ENCODE measurements around the gene LAMA3. TPM values are rescaled to one million over a fixed set of nuclear protein-coding genes. Genes with fewer than 3 reads are reported as not detected.

Gene LAMA3
- total RNA-seq, 2 donors from 2014 or later, result 0.11 to 0.24 TPM

DNA sequence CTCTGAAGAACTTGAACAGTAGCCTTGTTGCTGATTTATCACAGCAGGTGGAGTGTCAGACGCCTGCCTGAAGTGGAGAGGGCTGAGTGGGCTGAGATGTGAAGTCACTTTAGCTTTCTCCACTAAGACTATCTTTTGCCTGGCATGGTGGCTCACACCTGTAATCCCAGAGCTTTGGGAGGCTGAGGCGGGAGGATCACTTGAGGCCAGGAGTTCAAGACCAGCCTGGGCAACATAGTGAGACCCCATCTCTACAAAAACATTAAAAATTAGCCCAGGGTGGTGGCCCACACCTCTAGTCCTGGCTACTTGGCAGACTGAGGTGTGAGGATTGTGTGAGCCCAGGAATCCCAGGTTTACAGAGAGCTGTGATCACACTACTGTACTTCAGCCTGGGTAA lies 264.7 kb downstream of the LAMA3 start:
- H3K27ac Mint-ChIP-seq, result no peak overlapping the region
- no peaks in the 10 kb centered on the region for H3K36me3 Mint-ChIP-seq (ENCODE audit: low read depth)
- H3K9me3 Mint-ChIP-seq, result no peaks in the 10 kb centered on the region
- H3K4me1 Mint-ChIP-seq, result no peaks in the 10 kb centered on the region
- no peak overlapping the region for H3K4me3 Mint-ChIP-seq
- ATAC-seq (replicated peaks), result no peak
- H3K27me3 Mint-ChIP-seq, result no peaks in the 10 kb centered on the region

DNA sequence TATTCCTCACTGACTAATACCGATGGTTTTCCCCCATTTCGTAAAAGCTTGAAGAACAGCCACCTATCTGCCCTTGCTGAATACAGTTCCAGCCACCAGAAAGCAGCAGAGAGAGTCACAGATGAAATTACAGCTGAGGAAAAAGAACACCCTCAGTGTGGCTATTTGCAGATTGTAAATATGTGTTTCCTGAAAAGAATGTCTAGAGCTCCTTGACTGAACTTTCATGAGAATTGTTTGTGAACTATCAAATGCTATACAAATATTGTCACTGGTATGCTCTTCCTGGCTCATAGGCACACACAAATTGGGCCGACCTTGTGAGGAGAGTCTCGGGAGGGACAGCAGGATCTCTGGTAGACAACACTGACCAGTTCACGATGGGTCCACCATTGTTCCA lies 267.2 kb downstream of the LAMA3 start:
- Mint-ChIP-seq H3K4me1 (no peaks in the 10 kb centered on the region), H3K9me3 (no peaks in the 10 kb centered on the region), H3K27ac (no peak overlapping the region), H3K36me3 (ENCODE audit: low read depth) (no peaks in the 10 kb centered on the region), H3K27me3 (no peaks in the 10 kb centered on the region), H3K4me3 (no peak overlapping the region)
- no peak for ATAC-seq (replicated peaks)

DNA sequence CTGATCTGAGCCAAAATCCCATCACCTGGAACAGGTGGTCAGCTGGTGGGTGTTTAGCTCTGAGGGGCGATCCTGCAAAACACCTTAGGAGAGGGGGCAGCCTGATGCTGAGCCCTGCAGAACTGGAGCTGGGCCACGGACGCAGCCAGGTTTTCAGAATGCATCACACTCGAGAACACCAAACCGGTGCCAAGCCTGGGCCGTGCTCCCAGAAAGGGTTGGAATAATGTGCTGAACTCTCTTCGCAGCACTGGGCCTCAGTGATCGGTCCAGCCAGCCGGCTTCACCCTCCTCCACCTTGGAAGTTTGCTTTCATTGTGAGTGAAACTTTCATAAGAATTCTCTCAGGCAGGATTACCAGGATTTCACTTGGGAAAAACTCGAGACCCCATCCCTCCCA lies 268.8 kb downstream of the LAMA3 start:
- Mint-ChIP-seq H3K4me1 (no peaks in the 10 kb centered on the region), H3K27me3 (no peaks in the 10 kb centered on the region), H3K4me3 (no peak overlapping the region), H3K36me3 (ENCODE audit: low read depth) (no peaks in the 10 kb centered on the region), H3K27ac (no peak overlapping the region), H3K9me3 (no peaks in the 10 kb centered on the region)
- ATAC-seq (replicated peaks), result no peak

DNA sequence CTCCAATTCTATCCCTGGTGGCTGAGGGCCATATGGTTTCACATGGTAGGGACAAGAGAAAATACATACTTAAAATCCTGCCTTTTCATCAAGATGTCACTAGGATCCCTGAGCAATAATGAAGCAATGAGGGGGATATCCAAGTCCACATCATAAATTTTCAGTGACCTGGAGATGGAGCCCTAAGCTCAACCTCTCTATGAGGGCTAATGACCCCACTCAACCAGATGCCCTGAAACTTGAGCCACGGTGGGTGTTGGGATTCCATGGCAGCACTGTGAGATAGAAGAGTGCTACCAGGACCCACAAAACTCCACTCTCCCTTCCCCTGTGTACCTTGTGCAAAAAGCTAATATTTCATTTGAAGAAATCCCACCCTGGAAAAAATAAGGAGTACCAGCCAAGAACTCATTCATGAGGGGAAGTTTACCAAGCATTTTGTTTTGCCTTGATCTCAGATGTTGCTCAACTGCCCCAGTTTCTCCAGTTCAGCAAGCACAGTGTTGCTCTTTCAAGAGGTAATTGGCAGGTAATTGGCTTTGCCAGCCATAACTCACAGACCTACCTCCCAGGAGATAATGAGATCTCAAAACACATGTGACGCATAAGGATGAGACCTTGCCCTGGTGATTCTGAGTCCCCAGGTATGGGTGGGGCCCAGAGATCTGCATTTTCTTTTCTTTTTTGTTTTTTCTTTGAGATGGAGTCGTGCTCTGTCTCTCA lies 274.4 kb downstream of the LAMA3 start:
- H3K36me3 Mint-ChIP-seq (ENCODE audit: low read depth), result no peaks in the 10 kb centered on the region
- peaks cover 26% of the 10 kb centered on the region for H3K4me1 Mint-ChIP-seq
- peak overlapping the region; percentile 43 for H3K4me3 Mint-ChIP-seq
- ATAC-seq (replicated peaks), result no peak
- H3K27me3 Mint-ChIP-seq, result no peaks in the 10 kb centered on the region
- H3K9me3 Mint-ChIP-seq, result no peaks in the 10 kb centered on the region
- peak overlapping the region; percentile 69 for H3K27ac Mint-ChIP-seq

- no peaks in the 10 kb centered on the region for H3K36me3 Mint-ChIP-seq (ENCODE audit: low read depth)
- H3K27ac Mint-ChIP-seq, result peak overlapping the region; percentile 69
- peak overlapping the region; percentile 43 for H3K4me3 Mint-ChIP-seq
- peak; percentile 57 for ATAC-seq (replicated peaks)
- H3K4me1 Mint-ChIP-seq, result peaks cover 34% of the 10 kb centered on the region
- no peaks in the 10 kb centered on the region for H3K9me3 Mint-ChIP-seq
- no peaks in the 10 kb centered on the region for H3K27me3 Mint-ChIP-seq
These were observed 275.3 kb downstream of the LAMA3 start for GRCh38 chr18:23964282-23965238.

GRCh38 chr18:23966909-23967308 lies 277.7 kb downstream of the LAMA3 start:
- Mint-ChIP-seq H3K4me1 (peaks cover 53% of the 10 kb centered on the region), H3K4me3 (peak overlapping the region; percentile 52), H3K27me3 (no peaks in the 10 kb centered on the region), H3K36me3 (ENCODE audit: low read depth) (no peaks in the 10 kb centered on the region), H3K27ac (no peak overlapping the region), H3K9me3 (no peaks in the 10 kb centered on the region)
- ATAC-seq (replicated peaks), result no peak

DNA sequence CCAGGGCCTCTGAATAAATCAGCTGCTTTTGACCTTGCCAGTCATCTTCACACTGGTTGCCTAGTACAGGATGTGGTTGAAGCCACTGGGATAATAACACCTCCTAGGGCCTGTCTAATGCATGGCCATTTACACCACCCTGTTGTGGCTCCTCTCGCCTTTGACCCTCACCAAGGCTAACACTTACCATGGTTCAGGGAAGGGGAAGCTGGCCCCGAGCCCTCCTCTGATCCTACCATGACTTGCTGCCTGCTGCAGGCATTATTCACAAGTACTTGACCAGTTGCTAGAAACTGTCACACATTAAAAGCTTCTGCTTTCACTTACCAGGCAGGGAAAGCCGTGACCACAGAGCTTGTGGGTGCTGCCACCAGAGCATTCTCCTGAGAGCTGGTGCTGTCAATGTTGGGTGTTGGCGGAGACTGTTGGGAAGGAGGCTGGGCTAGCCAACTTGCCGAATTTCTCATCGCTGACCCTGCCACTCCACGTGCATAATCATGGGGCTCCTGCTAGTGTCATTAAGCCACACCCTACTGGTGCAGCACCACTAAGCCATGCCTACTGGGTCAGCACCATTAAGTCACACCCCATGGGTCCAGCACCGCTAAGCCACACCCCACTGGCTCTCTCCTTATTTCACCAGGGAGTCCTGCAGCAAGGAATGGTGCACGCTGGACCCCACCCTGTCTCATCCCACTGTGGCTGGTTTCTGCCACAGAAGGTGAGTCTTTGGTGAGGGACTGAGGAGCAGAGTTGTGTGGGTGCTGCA lies 278.3 kb downstream of the LAMA3 start:
- H3K27me3 Mint-ChIP-seq, result no peaks in the 10 kb centered on the region
- H3K36me3 Mint-ChIP-seq (ENCODE audit: low read depth), result no peaks in the 10 kb centered on the region
- H3K27ac Mint-ChIP-seq, result no peak overlapping the region
- peak overlapping the region; percentile 52 for H3K4me3 Mint-ChIP-seq
- peaks cover 58% of the 10 kb centered on the region for H3K4me1 Mint-ChIP-seq
- H3K9me3 Mint-ChIP-seq, result no peaks in the 10 kb centered on the region
- ATAC-seq (replicated peaks), result peak; percentile 70

GRCh38 chr18:23968638-23969604 lies 279.7 kb downstream of the LAMA3 start:
- Mint-ChIP-seq H3K27ac (no peak overlapping the region), H3K4me1 (peaks cover 67% of the 10 kb centered on the region), H3K9me3 (no peaks in the 10 kb centered on the region), H3K36me3 (ENCODE audit: low read depth) (no peaks in the 10 kb centered on the region), H3K27me3 (no peaks in the 10 kb centered on the region), H3K4me3 (peak overlapping the region; percentile 52)
- ATAC-seq (replicated peaks), result no peak

DNA sequence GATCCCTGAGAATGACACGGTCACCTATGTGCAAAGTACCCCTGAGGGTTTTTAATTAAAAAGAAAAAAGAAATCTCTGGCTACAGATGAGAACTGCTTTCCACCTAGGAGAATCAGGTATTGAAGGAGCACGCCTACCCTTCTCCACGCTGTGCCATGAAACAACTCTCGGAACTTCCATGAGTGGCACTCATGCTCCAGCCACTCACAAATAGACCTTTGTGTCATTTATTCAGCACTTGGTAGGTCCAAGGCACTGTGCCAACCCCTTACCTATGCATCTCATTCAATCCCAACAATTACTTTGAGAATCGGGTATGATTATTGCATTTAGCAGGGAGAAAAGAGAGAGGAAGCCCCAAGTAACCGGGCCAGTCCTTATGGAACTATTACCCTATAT lies 280.4 kb downstream of the LAMA3 start:
- H3K27ac Mint-ChIP-seq, result peak overlapping the region; percentile 87
- no peak for ATAC-seq (replicated peaks)
- H3K27me3 Mint-ChIP-seq, result no peaks in the 10 kb centered on the region
- peak overlapping the region; percentile 63 for H3K4me3 Mint-ChIP-seq
- H3K36me3 Mint-ChIP-seq (ENCODE audit: low read depth), result no peaks in the 10 kb centered on the region
- H3K9me3 Mint-ChIP-seq, result no peaks in the 10 kb centered on the region
- H3K4me1 Mint-ChIP-seq, result peaks cover 67% of the 10 kb centered on the region

DNA sequence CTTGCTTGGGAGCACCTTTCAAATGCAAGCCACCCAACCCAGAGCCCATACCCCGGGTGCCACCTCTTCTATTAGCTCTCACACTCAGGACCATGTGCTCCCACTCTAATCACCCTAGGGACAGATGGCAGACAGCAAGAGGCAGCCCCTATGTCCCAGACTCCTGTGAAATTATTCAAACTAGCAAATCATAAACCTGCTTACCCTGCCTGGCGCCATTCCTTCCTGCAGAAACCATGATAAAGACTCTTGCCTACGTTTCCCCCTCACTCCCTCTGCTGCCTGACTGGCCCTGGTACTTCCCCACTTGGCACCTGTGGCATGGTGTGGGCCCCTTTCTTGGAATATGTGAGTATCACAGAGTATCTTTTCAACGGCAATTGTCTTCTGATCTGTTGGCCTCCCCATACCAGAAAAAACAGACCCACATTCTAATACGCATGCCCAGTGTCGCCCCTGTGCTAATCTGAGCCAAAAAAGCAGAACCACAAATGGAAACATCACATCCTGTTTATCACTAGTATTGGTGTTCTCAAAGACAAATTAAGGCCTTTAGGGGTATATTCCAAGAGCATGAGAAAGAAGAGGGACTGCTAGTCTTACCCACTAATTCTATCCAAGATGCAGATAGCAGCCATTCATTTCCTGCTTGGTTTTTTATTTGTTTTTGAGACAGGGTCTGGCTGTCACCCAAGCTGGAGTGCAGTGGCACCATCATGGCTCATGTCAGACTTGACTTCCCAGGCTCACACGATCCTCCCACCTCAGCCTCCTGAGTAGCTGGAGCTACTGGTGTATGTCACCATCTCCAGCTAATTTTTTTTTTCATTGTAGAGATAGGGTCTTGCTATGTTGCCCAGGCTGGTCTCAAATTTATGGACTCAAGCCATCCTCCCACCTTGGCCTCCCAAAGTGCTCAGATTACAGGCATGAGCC lies 281.2 kb downstream of the LAMA3 start:
- Mint-ChIP-seq H3K36me3 (ENCODE audit: low read depth) (no peaks in the 10 kb centered on the region), H3K27me3 (no peaks in the 10 kb centered on the region), H3K4me3 (peak overlapping the region; percentile 63), H3K4me1 (peaks cover 63% of the 10 kb centered on the region), H3K27ac (peak overlapping the region; percentile 87), H3K9me3 (no peaks in the 10 kb centered on the region)
- ATAC-seq (replicated peaks), result peak; percentile 58

- Mint-ChIP-seq H3K36me3 (ENCODE audit: low read depth) (no peaks in the 10 kb centered on the region), H3K27me3 (no peaks in the 10 kb centered on the region), H3K27ac (peak overlapping the region; percentile 87), H3K4me1 (peaks cover 58% of the 10 kb centered on the region), H3K4me3 (peak overlapping the region; percentile 63), H3K9me3 (no peaks in the 10 kb centered on the region)
- ATAC-seq (replicated peaks), result no peak
These were observed 281.8 kb downstream of the LAMA3 start for GRCh38 chr18:23971097-23971440.

DNA sequence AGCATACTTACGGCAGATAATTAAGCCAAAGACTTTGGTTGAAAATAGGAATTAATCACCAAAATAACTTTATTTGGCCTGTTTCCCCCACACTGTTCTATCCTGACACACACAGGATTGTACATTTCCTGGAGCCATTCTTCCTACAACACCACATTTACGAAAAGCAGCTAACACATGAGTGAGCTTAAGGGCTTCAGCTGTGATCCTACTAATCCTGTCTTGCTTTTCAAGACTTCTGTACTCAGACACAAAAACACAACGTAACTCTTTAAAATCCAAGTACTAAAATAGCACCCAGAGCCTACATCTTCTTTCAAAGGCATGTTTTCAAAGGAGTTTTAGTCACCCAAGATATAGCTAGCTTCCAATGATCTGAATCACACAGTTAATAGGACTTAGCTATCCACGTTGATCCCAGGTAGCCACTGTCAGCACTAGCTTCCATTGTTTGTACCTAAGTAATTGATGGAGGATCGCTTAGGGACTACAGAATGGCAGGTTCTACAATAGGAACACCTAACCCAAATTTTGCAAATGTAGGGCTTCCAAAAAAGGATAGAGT lies 282.5 kb downstream of the LAMA3 start:
- H3K36me3 Mint-ChIP-seq (ENCODE audit: low read depth), result no peaks in the 10 kb centered on the region
- no peak for ATAC-seq (replicated peaks)
- peaks cover 62% of the 10 kb centered on the region for H3K4me1 Mint-ChIP-seq
- H3K9me3 Mint-ChIP-seq, result no peaks in the 10 kb centered on the region
- no peaks in the 10 kb centered on the region for H3K27me3 Mint-ChIP-seq
- peak overlapping the region; percentile 80 for H3K27ac Mint-ChIP-seq
- H3K4me3 Mint-ChIP-seq, result peak overlapping the region; percentile 63

Data from activated T-helper 17 cell treated with anti-CD3 and anti-CD28 coated beads, Interleukin-2, amount 50 U/mL, for 72 hours (primary cell).